Heart left ventricle (tissue), 13 donors: ENCODE measurements around the gene PIP5K1B.

Experiments used
- POLR2A ChIP-seq, 2 donors: fragments of 450-650 bp; IDR thresholded peaks; one replicate each; pipeline ENCODE4 v1.6.1; 2017; ENCODE audit warnings: antibody characterized with exemption in 2 of 2, mild to moderate bottlenecking in 2 of 2, moderate library complexity in 2 of 2
- TF ChIP-seq, protein P1 (sequence below), 12 donors: fragments of 200-600 bp; sonication (generic) in 4 of 12; IDR thresholded peaks; one replicate each; pipeline versions ENCODE4 v1.5.0 to v1.8.0; 2018 to 2022; ENCODE audit warnings: antibody characterized with exemption in 12 of 12, mild to moderate bottlenecking in 5 of 12
- donor health status: ischemic (EF 13 %, LVEDD 7.1; RV severe dilation, severe dysfunction).
- donor health status: DM: no; HTN: yes; CAD: no.
- donor health status: DM: no; HTN: no; CAD: no.
- donor health status: ischemic (EF 25% LVEDD 6.9; RV normal size, moderate dysfunction).
- donor health status: ischemic (EF 25% LVEDD 5.7; RV mildly dilated, moderate dysfunction).
- donor health status: ischemic (EF 35%, LVEDD 5.7; RV mildly dilated, moderate dysfunction).
- donor health status: nonischemic (EF 11% LVEDD 7.7; RV severe dilation, severe dysfunction).
- donor health status: DM: yes; HTN: yes; CAD: no.
- donor health status: PGD.
- donor health status: ischemic (EF 29% LVEDD 5.4; RV normal size, mild dysfunction).
- donor health status: nonischemic (EF 23%, LVEDD 6.1; RV moderate dilation, normal function).

DNA sequence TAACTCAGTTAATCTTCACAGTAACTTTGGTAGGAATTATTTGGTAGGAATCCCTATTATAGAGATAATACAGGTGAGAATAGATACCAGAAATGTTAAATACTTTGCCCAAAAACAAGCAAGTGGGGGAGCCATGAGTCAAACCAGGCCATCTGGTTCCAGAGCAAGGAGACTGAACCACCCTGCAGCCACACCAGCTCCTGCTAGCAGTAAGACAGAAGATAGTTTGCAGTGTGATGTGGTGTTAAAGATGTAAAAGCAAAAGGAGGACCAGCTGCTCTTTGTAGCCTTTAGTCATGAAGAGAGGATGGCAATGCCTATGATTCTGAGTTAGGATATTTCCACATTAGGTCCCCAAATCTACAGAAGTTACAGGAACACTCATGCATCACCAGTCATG is 207.5 kb downstream of the PIP5K1B start:
- TF ChIP-seq, protein P1, sequence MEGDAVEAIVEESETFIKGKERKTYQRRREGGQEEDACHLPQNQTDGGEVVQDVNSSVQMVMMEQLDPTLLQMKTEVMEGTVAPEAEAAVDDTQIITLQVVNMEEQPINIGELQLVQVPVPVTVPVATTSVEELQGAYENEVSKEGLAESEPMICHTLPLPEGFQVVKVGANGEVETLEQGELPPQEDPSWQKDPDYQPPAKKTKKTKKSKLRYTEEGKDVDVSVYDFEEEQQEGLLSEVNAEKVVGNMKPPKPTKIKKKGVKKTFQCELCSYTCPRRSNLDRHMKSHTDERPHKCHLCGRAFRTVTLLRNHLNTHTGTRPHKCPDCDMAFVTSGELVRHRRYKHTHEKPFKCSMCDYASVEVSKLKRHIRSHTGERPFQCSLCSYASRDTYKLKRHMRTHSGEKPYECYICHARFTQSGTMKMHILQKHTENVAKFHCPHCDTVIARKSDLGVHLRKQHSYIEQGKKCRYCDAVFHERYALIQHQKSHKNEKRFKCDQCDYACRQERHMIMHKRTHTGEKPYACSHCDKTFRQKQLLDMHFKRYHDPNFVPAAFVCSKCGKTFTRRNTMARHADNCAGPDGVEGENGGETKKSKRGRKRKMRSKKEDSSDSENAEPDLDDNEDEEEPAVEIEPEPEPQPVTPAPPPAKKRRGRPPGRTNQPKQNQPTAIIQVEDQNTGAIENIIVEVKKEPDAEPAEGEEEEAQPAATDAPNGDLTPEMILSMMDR (IDR thresholded peaks at IDR 0.05): no peak
- TF ChIP-seq POLR2A (IDR thresholded peaks at IDR 0.05): no peak
